NCI-H2171 treated with DMSO at 0.1 percent for 48 hours (cell line): Measurements from ENCODE around the gene UFSP1.
"Not testable (repeated sequence)": the region's sequence is repeated elsewhere in the genome, so short reads cannot be mapped to it uniquely, and the experiment has no call there.

ENCODE experiments used
- DNase-seq: peaks from one replicate; lab custom pipeline; 2025; lab: John Stamatoyannopoulos, UW

UFSP1 gene

GRCh38 chr7:100888988-100889750 lies at the start of gene UFSP1:
Gene UFSP1 (minus strand): TSS chr7:100889715. CDS start chr7:100889271, 444 bp downstream.
- DNase-seq, result peak; percentile 67

- not testable (repeated sequence) for DNase-seq
Measured at GRCh38 chr7:100936167-100936566, 46.7 kb upstream of the UFSP1 start.

GRCh38 chr7:100935381-100935780 lies 45.9 kb upstream of the UFSP1 start:
- DNase-seq, result not testable (repeated sequence)

GRCh38 chr7:100933734-100934133 lies 44.2 kb upstream of the UFSP1 start:
- DNase-seq, result no peak

- DNase-seq, result no peak
Measured at GRCh38 chr7:100929808-100930174, 40.3 kb upstream of the UFSP1 start.

- not testable (repeated sequence) for DNase-seq
Measured at GRCh38 chr7:100923616-100924015, 34.1 kb upstream of the UFSP1 start.

- no peak for DNase-seq
Measured at GRCh38 chr7:100921039-100921438, 31.5 kb upstream of the UFSP1 start.

GRCh38 chr7:100919779-100920437 lies 30.4 kb upstream of the UFSP1 start:
- not testable (repeated sequence) for DNase-seq

GRCh38 chr7:100919335-100919734 lies 29.8 kb upstream of the UFSP1 start:
- not testable (repeated sequence) for DNase-seq

- no peak for DNase-seq
Measured at GRCh38 chr7:100914879-100915447, 25.4 kb upstream of the UFSP1 start.

GRCh38 chr7:100914208-100914878 lies 24.8 kb upstream of the UFSP1 start:
- no peak for DNase-seq

- no peak for DNase-seq
Measured at GRCh38 chr7:100911484-100911883, 22.0 kb upstream of the UFSP1 start.

GRCh38 chr7:100910443-100910842 lies 20.9 kb upstream of the UFSP1 start:
- DNase-seq, result not testable (repeated sequence)

- no peak for DNase-seq
Measured at GRCh38 chr7:100908512-100908911, 19.0 kb upstream of the UFSP1 start.

GRCh38 chr7:100902638-100903037 lies 13.1 kb upstream of the UFSP1 start:
- no peak for DNase-seq

GRCh38 chr7:100901921-100902332 lies 12.4 kb upstream of the UFSP1 start:
- no peak for DNase-seq

GRCh38 chr7:100900978-100901377 lies 11.5 kb upstream of the UFSP1 start:
- DNase-seq, result no peak

GRCh38 chr7:100899432-100899831 lies 9.9 kb upstream of the UFSP1 start:
- DNase-seq, result no peak

- DNase-seq, result peak; percentile 68
Measured at GRCh38 chr7:100897772-100898454, 8.4 kb upstream of the UFSP1 start.

GRCh38 chr7:100896732-100897608 lies 7.5 kb upstream of the UFSP1 start:
- peak; percentile 61 for DNase-seq
